HK-2 (cell line): ENCODE results near the gene C1QTNF1.
"Not testable (repeated sequence)": the region's sequence is repeated elsewhere in the genome, so short reads cannot be mapped to it uniquely, and the experiment has no call there.

ENCODE experiments used
- DNase-seq: peaks from one replicate; pipeline ENCODE4 v3.0.0-alpha.2; 2018; ENCODE audit not compliant: unreplicated experiment

The C1QTNF1 gene

DNA sequence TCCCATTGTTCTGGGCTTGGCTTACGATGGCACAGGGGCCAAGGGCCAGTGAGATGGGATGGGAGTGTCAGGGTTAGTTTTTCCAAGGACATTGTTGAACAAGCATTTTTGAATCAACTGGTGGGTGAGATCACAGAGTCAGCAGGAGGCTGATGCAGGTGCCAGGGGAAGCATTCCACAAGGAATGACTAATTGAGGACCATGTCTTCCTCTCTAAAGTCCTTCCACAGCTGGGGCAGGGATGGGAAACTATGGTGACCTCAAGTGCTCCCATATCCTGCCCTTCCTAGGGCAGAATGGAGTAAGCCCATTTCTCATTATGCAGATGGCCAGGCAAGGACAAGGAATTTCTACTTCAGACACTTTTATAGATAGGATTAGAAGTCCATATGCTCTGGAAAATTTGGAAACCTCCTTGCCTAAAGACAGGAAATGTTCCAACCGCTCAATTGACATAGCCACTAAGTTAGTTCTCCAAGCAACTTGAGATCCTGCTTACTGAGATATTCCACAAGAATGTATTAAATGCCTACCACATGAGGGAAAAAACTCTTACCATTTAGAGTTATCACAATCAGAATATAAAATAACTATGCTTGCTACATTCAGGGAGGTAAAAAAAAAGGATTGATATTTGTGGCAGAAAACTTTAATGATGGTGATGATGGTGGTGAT, 29.4 kb downstream of the C1QTNF1 start:
- no peak for DNase-seq

- DNase-seq = no peak
Observed at GRCh38 chr17:79054200-79054960, 30.4 kb downstream of the C1QTNF1 start.

GRCh38 chr17:79055197-79055596, 31.2 kb downstream of the C1QTNF1 start:
- DNase-seq = no peak

- DNase-seq = no peak
Observed at GRCh38 chr17:79057737-79058385, 33.9 kb downstream of the C1QTNF1 start.

DNA sequence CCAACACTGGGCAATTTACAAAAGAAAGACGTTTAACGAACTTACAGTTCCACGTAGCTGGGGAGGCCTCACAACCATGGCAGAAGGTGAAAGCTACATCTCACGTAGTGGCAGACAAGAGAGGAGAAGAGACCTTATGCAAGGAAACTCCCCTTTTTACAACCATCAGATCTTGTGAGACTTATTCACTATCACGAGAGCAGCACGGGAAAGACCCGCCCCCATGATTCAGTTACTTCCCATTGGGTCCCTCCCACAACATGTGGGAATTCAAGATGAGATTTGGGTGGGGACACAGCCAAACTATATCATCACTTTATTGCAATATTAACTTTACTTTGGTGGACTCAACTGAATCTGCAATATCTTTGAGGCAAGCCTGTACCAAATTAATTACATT, 38.7 kb downstream of the C1QTNF1 start:
- no peak for DNase-seq

- no peak for DNase-seq
Observed at GRCh38 chr17:79064026-79064425, 40.1 kb downstream of the C1QTNF1 start.

- no peak for DNase-seq
Observed at GRCh38 chr17:79065105-79065670, 41.2 kb downstream of the C1QTNF1 start.

- DNase-seq = no peak
Observed at GRCh38 chr17:79066963-79067362, 43.0 kb downstream of the C1QTNF1 start.

- no peak for DNase-seq
Observed at GRCh38 chr17:79070266-79070880, 46.4 kb downstream of the C1QTNF1 start.

DNA sequence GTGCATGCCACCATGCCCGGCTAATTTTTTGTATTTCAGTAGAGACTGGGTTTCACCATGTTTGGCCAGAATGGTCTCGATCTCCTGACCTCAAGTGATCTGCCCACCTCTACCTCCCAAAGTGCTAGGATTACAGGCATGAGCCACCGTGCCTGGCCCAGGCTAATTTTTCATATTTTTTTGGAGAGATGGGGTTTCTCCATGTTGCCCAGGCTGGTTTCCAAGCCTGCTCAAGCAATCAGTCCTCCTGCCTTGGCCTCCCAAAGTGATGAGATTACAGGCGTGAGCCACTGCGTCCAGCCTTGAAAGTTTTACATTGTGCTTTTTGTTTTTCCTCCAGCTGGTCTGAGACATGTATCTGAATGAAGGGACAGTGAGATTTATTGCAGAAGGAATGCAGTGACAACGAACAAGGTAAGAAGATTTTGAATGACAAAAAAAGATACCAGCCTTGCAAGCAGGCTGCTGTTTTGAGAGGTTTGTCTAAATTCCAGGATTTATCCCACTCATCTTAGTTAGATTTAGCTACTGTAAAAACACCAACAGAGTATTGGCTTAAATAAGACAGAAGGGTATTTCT, 47.3 kb downstream of the C1QTNF1 start:
- no peak for DNase-seq

- DNase-seq = no peak
Observed at GRCh38 chr17:79072544-79072943, 48.6 kb downstream of the C1QTNF1 start.

DNA sequence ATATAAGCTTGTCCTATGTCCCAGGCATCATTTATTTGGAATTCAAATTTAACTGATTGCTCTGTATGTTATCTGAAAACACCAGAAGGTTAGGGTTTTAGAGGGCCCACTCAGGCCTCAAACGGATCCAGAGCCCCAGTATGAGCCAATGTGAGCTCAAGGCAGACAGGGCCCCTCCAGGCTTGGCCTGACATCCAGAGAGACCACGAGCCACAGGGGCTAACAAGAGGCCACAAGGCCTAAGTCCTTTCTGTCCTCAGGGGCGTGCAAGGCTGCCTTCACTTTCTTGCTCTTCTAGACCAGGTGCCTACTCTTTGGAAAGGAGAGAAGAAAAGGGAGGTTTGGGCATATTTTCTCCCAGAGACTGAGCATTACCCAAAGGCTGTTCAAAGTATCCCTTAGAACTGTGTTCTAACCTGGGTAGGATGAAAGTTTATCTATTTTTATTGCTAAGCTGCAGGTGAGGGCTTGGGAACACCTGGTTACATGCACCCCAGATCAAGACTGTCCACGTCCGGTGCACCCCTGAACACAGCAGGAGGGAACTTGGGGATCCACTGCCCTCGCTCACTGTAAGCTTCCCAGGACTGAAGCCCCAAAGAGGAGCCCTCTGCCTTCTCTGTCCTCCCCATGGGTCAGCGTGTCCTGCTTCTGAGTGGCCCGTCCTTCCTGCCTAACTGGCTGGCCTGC, 49.2 kb downstream of the C1QTNF1 start:
- DNase-seq = no peak

- no peak for DNase-seq
Observed at GRCh38 chr17:79073706-79074088, 49.7 kb downstream of the C1QTNF1 start.

DNA sequence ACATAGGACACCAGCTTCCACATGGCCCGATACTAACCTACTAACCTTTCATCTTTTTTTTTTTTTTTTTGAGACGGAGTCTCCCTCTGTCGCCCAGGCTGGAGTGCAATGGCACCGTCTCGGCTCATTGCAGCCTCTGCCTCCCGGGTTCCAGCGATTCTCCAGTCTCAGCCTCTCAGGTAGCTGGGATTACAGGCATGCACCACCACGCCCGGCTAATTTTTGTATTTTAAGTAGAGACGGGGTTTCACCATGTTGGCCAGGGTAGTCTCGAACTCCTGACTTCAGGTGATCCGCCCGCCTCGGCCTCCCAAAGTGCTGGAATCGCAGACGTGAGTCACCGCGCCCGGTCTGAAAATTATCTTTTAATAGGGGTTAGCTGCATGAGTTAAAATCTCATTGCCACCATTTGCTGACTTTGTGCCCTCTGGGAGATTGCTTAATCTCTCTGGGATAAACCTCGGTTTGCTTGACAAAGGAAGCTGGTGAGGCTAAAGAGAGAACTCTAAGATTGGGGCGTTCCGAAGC, 50.2 kb downstream of the C1QTNF1 start:
- DNase-seq = not testable (repeated sequence)

DNA sequence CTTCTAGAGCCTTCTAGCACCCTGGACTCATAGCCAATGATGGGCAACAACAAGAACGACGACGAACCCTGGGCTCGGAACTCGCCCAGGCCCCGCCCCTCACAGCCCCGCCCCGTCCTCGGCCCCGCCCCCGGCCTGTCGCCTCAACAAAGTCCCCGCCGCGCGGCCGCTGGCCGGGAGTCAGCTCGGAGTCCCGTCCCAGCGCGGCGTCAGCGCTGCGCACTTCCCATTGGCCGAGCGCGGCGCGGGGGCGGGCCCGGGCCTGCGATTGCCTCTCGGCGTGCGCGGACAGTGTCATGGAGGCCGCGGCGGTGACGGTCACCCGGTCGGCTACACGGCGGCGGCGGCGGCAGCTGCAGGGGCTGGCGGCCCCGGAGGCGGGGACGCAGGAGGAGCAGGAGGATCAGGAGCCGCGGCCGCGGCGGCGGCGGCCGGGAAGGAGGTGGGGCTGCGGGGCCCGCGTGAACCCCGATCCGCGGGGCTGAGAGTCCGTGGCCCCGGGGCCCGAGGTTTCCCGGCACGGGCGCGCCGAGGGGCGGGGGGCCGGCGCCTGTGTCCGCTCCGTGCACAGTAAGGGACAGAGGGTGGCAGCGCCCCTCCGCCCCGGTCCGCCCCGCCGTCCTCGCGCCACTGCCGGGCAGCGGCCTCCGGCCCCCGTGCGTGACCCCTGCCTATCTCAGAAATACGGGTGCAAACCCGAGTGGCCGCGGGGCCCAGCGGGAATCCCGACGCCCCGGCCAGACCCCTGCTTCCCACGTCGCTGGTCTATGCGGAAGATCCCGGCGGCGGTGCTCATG, 50.9 kb downstream of the C1QTNF1 start, which contains the start of gene ENGASE:
Gene ENGASE (plus strand): TSS at position 176 of the 797 bp plus-strand sequence. CDS start 121 bp downstream, at position 297.
- DNase-seq = peak; percentile 93

DNA sequence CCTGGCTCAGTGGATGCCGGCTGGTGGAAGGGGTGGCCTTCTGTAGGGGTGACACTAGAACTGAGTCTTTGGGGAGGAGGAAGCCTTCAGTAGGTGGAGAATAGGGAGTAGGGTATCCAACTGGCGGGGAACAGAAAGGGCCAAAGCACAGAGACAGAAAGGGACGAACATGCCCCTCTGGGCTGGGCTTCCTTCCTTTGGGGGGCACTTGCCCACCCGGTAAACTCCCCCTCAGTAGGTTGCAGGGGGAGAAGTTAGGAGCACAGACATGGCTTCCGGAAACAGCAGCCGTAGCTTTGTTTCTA, 51.4 kb downstream of the C1QTNF1 start:
- DNase-seq = no peak

- DNase-seq = no peak
Observed at GRCh38 chr17:79075861-79076406, 52.0 kb downstream of the C1QTNF1 start.

GRCh38 chr17:79077587-79077986, 53.6 kb downstream of the C1QTNF1 start:
- no peak for DNase-seq

GRCh38 chr17:79078476-79079190, 54.7 kb downstream of the C1QTNF1 start:
- DNase-seq = no peak
